ENCODE data around the gene RAB10. TPM values are rescaled to one million over a fixed set of nuclear protein-coding genes. Genes with fewer than 3 reads are reported as not detected.
A peak's percentile ranks its signal among the peaks of the same experiment; 100 is the strongest.

The RAB10 gene
- total and polyA plus RNA-seq, 9 of the 15 experiments (the other 6 are each of a cell fraction or from before 2014, with no cell fraction given): 25.1 to 214 (median 157) TPM

- TF ChIP-seq DIDO1 (tag; IDR thresholded peaks at IDR 0.05; ENCODE audit: low read depth): peak; percentile 45; the same call in 1 of the 2 replicates
- no peak for TF ChIP-seq U2AF2 (optimal IDR thresholded peaks at IDR 0.05; ENCODE audit: low read depth, low read length)
- TF ChIP-seq ZNF766 (CRISPR knock-in tag; conservative IDR thresholded peaks at IDR 0.05): peak; percentile 57; the same call in 1 of the 2 replicates
- peak; percentile 92 for TF ChIP-seq MEIS2 (IDR thresholded peaks at IDR 0.05; ENCODE audit: partially characterized antibody)
- peak in 1 of 2 experiments; percentile 68; a peak in 1 of 4 replicates for TF ChIP-seq SRF (CRISPR knock-in tag; IDR thresholded peaks at IDR 0.05)
- no peak for TF ChIP-seq KAT2B (IDR thresholded peaks at IDR 0.05; ENCODE audit: low read depth, low read length)
- peak; percentile 50; the same call in 1 of the 2 replicates for TF ChIP-seq ELF1 (tag; IDR thresholded peaks at IDR 0.05)
- TF ChIP-seq DPF2 (IDR thresholded peaks at IDR 0.05): peak; percentile 20; the same call in 1 of the 2 replicates
- TF ChIP-seq DDX20 (tag; IDR thresholded peaks at IDR 0.05; ENCODE audit: low read depth): no peak
- no peak for TF ChIP-seq ZNF121 (CRISPR knock-in tag; conservative IDR thresholded peaks at IDR 0.05)
- TF ChIP-seq CBFA2T2 (conservative IDR thresholded peaks at IDR 0.05): no peak
- TF ChIP-seq, protein P1, sequence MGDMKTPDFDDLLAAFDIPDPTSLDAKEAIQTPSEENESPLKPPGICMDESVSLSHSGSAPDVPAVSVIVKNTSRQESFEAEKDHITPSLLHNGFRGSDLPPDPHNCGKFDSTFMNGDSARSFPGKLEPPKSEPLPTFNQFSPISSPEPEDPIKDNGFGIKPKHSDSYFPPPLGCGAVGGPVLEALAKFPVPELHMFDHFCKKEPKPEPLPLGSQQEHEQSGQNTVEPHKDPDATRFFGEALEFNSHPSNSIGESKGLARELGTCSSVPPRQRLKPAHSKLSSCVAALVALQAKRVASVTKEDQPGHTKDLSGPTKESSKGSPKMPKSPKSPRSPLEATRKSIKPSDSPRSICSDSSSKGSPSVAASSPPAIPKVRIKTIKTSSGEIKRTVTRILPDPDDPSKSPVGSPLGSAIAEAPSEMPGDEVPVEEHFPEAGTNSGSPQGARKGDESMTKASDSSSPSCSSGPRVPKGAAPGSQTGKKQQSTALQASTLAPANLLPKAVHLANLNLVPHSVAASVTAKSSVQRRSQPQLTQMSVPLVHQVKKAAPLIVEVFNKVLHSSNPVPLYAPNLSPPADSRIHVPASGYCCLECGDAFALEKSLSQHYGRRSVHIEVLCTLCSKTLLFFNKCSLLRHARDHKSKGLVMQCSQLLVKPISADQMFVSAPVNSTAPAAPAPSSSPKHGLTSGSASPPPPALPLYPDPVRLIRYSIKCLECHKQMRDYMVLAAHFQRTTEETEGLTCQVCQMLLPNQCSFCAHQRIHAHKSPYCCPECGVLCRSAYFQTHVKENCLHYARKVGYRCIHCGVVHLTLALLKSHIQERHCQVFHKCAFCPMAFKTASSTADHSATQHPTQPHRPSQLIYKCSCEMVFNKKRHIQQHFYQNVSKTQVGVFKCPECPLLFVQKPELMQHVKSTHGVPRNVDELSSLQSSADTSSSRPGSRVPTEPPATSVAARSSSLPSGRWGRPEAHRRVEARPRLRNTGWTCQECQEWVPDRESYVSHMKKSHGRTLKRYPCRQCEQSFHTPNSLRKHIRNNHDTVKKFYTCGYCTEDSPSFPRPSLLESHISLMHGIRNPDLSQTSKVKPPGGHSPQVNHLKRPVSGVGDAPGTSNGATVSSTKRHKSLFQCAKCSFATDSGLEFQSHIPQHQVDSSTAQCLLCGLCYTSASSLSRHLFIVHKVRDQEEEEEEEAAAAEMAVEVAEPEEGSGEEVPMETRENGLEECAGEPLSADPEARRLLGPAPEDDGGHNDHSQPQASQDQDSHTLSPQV (IDR thresholded peaks at IDR 0.05): peak; percentile 11; the same call in 1 of the 2 replicates
- peak; percentile 98 for TF ChIP-seq NCOA6 (IDR thresholded peaks at IDR 0.05)
- TF ChIP-seq ZNF311 (CRISPR knock-in tag; IDR thresholded peaks at IDR 0.05): peak; percentile 37; the same call in 1 of the 2 replicates
- TF ChIP-seq ETV5 (CRISPR knock-in tag; IDR thresholded peaks at IDR 0.05; ENCODE audit: low read depth): no peak; the same call in 1 of the 2 replicates
- no peak for TF ChIP-seq ZNF77 (CRISPR knock-in tag; IDR thresholded peaks at IDR 0.05)
- TF ChIP-seq RBM14 (IDR thresholded peaks at IDR 0.05; ENCODE audit: borderline replicate concordance, insufficient read depth, low read depth, low read length): no peak
- TF ChIP-seq ZNF12 (CRISPR knock-in tag; IDR thresholded peaks at IDR 0.05): no peak
- peak in 1 of 2 experiments; percentile 37; a peak in 1 of 4 replicates for TF ChIP-seq TEAD1 (CRISPR knock-in tag; IDR thresholded peaks at IDR 0.05)
- 0 out of 4 replicates have a peak, but pooled peaks of 1 of the 2 experiments have one; percentile 37 for TF ChIP-seq FOXA3 (CRISPR knock-in tag; conservative IDR thresholded peaks at IDR 0.05 in 1 of 2, IDR thresholded peaks at IDR 0.05 in 1 of 2)
- TF ChIP-seq KDM4B (IDR thresholded peaks at IDR 0.05; ENCODE audit: borderline replicate concordance in 2 of 2, low read depth in 1 of 2): peak in 1 of 2 experiments; percentile 89; a peak in 2 of 4 replicates
- peak; percentile 84; the same call in 1 of the 2 replicates for TF ChIP-seq FOXP1 (CRISPR knock-in tag; IDR thresholded peaks at IDR 0.05)
- TF ChIP-seq TAF1 (IDR thresholded peaks at IDR 0.05; ENCODE audit: control insufficient read depth, extremely low read depth, insufficient read depth, low read length, severe bottlenecking): peak; percentile 86
- TF ChIP-seq KAT8 (IDR thresholded peaks at IDR 0.05; ENCODE audit: low read depth): no peak
Measured at GRCh38 chr2:26033818-26034636, at the start of gene RAB10 (continued).
